ENCODE data around the gene SORCS3.

SORCS3 gene

GRCh38 chr10:104731192-104731591, 90.1 kb downstream of the SORCS3 start:
- DNase-seq (ENCODE audit: low spot score) = no peak
- TF ChIP-seq CTCF (IDR thresholded peaks at IDR 0.05; ENCODE audit: extremely low read depth, missing control alignments) = no peak

GRCh38 chr10:104732222-104732621, 91.1 kb downstream of the SORCS3 start:
- TF ChIP-seq CTCF (IDR thresholded peaks at IDR 0.05; ENCODE audit: extremely low read depth, missing control alignments) = no peak
- DNase-seq (ENCODE audit: low spot score) = no peak

DNA sequence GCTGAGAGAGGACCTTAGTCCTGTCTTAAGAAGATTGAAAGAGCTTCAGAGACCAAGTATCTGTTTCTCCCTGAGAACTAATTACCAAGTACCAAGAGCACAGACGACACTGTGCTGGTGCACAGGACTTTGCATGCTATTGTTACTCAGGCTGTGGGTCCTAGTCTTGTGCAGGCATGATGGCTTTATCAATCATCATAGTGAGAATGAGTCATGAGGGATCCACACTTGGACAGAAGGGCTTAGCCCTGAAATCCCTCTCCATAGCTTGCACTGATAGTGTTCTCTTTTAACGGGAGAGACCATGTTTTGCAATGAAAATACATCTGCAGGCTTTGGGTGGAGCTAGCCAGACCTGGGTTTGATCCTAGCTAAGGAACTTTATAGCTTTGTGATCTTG, 93.3 kb downstream of the SORCS3 start:
- no peak for TF ChIP-seq CTCF (IDR thresholded peaks at IDR 0.05; ENCODE audit: extremely low read depth, missing control alignments)
- no peak for DNase-seq (ENCODE audit: low spot score)

GRCh38 chr10:104735036-104735756, 94.1 kb downstream of the SORCS3 start:
- no peak for TF ChIP-seq CTCF (IDR thresholded peaks at IDR 0.05; ENCODE audit: extremely low read depth, missing control alignments)
- DNase-seq (ENCODE audit: low spot score) = no peak

GRCh38 chr10:104735757-104736391, 94.8 kb downstream of the SORCS3 start:
- DNase-seq (ENCODE audit: low spot score) = no peak
- no peak for TF ChIP-seq CTCF (IDR thresholded peaks at IDR 0.05; ENCODE audit: extremely low read depth, missing control alignments)

- TF ChIP-seq CTCF (IDR thresholded peaks at IDR 0.05; ENCODE audit: extremely low read depth, missing control alignments) = no peak
- no peak for DNase-seq (ENCODE audit: low spot score)
These were observed 100.0 kb downstream of the SORCS3 start for GRCh38 chr10:104741127-104741526.

- no peak for TF ChIP-seq CTCF (IDR thresholded peaks at IDR 0.05; ENCODE audit: extremely low read depth, missing control alignments)
These were observed 103.0 kb downstream of the SORCS3 start for GRCh38 chr10:104744052-104744451.

More at GRCh38 chr10:104744052-104744451, 103.0 kb downstream of the SORCS3 start:
- DNase-seq (ENCODE audit: low spot score) = no peak
